Right ventricle myocardium inferior (tissue), 1 donor: ENCODE data around the gene OR2AT4. TPM values are rescaled to one million over a fixed set of nuclear protein-coding genes. Genes with fewer than 3 reads are reported as not detected.
"Not testable (repeated sequence)": the region's sequence is repeated elsewhere in the genome, so short reads cannot be mapped to it uniquely, and the experiment has no call there.

Experiments
- ATAC-seq: fragments of 200-7000 bp; cut with Tn5 transposase; one replicate; pipeline ENCODE4 v1.9.1; 2020; ENCODE audit warnings: mild to moderate bottlenecking, moderate library complexity
- DNase-seq: peaks from one replicate; pipeline ENCODE4 v3.0.0; 2021; ENCODE audit errors: missing footprints
- intact Hi-C: fragments of 100-400 bp; cut with DNase I; formaldehyde crosslinking; loops from one replicate; pipeline ENCODE4 v1.11.0; 2022
- total RNA-seq: library from RNA; stranded (reverse); fragmentation: NEBNext Ultra II Directional; extraction: Animal tissue kit (Norgen Biotek cat#: 25700); gene quantifications from one replicate; pipeline ENCODE4 v1.2.1, GENCODE V29; 2021
- donor health status: DM: no; HTN: yes; CAD: no; lungs with severe emphysema.

Gene OR2AT4
- total RNA-seq, 1 donor from 2014 or later = not detected

DNA sequence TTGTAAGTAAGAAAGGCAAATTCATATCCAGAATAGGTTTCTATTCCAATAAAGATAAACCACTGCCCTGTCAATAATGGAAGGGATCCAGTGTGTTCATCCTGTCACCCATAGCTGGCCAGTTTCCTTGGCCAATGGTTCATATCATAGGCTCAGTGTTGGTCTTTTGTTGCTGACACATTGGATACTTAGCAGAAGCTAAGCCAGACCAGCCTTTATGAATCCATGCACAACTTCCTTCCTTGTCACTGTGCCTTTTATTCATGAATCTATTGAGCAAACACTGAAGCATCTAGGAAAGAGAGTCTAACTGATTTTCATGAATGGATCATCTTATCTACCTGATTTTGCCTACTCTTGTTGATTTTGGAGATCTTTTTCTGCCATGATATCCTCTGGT is 20.0 kb downstream of the OR2AT4 start:
- intact Hi-C loops = no loop called here

DNA sequence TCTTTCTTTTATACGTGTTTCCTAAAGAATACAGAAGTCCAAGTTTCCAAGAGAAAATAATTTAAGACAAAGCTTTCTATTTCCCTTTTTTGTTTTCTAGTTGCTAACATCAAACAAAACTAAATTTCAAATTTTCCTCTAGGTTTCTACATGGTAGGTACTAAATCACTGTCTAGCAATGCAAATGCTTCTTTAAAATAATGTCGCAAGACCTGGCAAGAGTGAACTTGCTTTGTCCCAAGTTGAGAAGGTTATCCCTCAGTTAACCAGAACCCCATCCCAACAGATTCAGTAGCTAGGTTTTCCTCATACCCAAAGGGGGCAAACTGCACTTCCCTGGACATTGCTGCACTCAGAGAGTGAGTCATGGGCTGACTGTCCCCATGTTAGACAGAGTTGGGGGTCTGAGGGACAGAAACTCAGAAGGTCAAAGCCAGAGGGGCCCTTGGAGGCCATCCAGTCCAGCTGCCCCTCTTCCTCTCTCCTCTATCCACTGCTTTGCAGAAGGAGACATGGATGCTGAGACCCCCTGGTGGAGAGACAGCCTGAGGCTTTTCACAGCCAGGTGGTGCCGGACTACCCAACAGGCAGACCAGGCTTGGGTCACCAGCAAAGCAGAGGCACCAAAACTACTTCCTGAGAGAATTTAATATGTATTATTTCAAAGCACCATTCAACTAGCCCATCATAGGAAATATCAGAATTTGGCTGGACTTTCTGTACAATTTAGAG is 23.1 kb downstream of the OR2AT4 start:
- intact Hi-C loops = no loop called here
- ATAC-seq = no peak
- no peak for DNase-seq

More for the DNA sequence above, 20.0 kb downstream of the OR2AT4 start:
- no peak for ATAC-seq
- no peak for DNase-seq

DNA sequence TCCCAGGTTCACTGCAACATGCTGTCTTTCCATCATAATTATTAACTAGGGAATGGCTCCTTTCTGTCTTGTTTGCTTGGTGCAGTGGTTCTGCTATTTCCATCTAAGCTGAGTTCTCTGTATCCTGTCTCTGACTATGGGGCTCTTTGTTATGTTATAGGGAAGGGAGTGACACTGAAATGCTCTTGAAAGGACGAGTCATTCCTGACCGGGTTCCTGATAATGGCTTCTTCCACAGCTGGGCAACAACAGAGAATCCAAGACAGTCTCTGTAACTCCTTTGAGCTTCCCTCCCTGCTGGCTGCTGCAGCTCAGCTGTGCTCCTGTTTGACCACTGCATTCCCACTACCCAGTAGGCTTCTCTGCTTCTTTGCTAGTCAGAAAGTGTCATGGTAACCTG is 24.1 kb downstream of the OR2AT4 start:
- intact Hi-C loops = no loop called here
- DNase-seq (no peak), ATAC-seq (no peak)

DNA sequence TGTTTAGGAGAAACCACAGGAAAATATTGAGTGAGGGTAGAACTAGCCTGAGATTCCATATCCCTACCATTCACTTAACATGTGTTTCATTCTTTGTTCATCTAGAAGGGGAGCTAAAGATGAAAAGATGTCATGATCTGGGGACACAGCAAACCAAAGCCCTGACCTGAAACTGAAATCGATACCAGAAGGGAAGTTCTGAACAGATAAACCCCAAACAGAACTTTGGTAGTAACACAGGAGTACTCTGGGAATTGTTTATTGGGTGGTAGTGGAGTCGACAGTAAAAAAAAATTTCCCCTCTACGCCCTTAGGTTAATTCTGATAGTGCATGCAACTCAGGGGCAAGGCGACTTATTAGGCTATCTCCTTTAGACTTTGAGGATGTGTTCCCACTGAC is 27.2 kb downstream of the OR2AT4 start:
- ATAC-seq (no peak), DNase-seq (no peak)
- intact Hi-C loops = no loop called here

DNA sequence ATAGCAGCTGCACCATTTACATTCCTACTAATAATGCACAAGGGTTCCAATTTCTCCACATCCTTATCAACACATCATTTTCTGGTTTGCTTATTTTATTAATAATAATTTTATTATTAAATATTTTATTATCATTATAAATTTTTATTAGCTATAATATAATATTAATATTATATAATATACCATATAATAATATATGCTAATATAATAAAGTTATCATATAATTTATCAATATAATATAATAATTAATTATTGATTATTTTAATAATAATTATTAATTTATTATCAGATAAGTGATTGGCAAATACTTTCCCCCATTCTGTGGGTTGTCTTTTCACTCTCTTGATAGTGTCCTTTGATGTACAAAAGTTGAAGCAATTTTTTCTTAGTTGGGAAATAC is 27.7 kb downstream of the OR2AT4 start:
- DNase-seq (no peak), ATAC-seq (no peak)
- intact Hi-C loops = no loop called here

DNA sequence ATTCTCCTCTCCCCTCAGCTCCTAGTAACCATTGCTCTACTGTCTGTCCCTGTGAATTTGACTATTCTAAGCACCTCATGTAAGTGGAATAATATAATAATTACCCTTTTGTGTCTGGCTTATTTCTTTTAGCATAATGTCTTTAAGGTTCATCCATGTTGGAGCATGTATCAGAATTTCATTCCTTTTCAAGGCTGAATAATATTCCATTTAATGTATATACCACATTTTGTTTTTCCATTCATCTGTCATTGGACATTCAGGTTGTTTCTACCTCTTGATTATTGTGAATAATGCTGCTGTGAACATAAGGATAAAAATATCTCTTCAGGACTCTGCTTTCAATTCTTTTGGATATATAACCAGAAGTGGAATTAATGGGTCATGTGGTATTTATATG is 28.1 kb downstream of the OR2AT4 start:
- no peak for ATAC-seq
- no peak for DNase-seq

DNA sequence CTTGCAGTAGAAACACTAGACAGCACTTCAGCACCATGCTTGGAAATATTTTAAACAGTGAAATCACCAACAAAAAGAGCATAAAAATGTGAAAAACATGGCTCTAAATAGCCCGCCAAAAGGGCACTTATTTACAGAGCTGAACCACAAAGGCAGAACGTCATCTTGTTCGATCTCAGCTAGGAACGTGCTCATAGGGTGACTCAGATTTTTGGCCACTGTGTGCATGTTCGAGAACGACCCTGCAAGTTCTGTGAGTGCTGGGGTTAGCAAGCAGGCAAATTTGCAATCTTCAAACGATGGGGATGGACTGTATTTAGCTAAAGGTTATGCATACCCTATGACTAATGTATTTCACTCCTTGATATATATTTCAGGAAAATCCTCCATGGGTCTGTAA is 30.6 kb downstream of the OR2AT4 start:
- ATAC-seq = no peak
- intact Hi-C loops = no loop called here
- DNase-seq = no peak

More for the DNA sequence above, 28.1 kb downstream of the OR2AT4 start:
- intact Hi-C loops = no loop called here

DNA sequence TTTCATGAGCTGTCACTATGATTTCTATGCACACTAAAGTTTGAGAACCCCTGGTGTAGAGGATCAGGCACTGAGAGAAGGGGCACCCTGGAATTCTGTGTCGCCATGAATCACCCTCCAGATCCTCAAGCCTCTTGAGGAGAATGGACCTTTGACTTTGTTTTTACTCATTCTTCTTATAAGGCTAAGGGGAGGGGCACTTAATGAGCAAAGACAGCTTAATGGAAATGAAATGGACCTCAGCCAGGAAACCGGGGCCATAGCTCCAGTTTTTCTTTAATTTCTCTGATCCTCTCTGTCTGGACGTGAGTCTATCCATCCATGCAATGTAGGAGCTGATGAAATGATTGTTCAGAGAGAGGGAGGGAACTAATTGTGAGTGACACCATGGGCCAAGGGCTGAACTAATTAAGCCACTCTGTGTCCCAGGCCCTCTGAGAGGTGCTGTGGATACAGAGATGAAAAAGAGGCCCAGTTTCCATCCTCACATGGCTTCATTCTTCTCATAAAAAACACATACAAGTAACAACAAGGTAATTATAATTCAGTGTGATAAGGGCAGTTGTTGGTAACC is 32.8 kb downstream of the OR2AT4 start:
- DNase-seq (no peak), ATAC-seq (no peak)
- intact Hi-C loops = no loop called here

DNA sequence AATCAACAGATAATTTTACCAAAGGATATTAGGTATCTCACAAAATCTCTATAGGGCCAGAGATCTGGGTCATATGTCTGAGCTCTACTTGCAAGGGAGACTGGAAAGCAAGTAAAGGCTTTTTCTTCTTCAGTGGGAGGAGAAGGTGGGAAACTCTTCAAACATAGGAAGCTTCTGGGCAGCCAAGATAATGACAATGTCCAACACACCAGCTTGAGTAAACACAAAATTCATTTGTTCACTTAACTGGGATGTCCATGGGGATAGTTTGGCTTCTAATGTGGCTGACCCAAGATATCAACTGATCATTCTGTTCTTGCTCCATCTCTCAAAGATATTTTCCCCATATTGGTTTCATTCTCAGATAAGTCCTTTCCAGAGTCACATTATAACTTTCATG is 37.4 kb downstream of the OR2AT4 start:
- DNase-seq (no peak), ATAC-seq (no peak)
- intact Hi-C loops = no loop called here

DNA sequence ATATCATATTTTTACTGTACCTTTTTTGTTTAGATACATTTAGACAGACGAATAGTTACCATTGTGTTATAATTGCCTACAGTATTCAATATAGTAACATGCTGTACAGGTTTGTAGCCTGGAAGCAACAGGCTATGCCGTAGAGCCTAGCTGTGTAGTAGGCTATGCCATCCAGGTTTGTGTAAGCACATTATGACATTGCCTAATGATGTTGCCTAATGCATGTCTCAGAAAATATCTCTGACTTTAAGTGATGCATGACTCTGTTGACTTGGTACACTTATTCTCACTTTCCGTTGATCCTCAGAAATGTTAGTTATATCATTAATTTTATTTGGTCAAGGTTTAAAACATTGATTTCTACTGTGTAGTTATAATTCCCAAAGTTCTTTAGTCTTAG is 39.9 kb downstream of the OR2AT4 start:
- no peak for DNase-seq
- intact Hi-C loops = no loop called here
- ATAC-seq = no peak

DNA sequence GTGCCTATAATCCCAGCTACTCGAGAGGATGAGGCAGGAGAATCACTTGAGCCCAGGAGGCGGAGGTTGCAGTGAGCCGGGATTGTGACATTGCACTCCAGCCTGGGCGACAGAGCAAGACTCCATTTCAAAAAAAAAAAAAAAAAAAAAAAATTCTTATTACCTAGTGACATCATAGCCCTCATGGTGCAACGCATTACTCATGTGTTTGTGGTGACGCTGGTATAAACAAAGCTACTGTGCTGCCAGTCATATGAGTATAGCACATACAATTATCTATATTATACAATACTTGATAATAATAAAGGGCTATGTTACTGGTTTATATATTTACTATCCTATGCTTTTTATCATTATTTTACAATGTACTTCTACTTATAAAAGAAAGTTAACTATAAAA is 41.2 kb downstream of the OR2AT4 start:
- ATAC-seq = no peak
- intact Hi-C loops = no loop called here
- no peak for DNase-seq

DNA sequence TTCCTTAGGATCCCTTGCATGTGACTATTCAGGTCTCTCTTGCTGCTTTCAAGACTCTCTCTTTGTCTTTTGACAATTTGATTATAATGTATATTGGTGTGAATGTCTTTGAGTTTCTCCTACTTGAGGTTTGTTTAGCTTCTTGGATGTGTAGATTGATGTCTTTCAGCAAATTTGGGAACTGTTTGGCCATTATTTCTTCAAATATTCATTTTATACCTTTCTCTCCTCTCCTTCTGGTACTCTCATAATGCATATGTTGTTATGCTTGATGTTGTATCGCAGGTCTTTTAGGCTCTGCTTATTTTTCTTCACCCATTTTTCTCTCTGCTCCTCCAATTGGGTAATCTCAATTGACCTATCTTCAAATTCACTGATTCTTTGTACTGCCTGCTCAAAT is 44.2 kb downstream of the OR2AT4 start:
- intact Hi-C loops = no loop called here
- no peak for DNase-seq
- ATAC-seq = no peak

DNA sequence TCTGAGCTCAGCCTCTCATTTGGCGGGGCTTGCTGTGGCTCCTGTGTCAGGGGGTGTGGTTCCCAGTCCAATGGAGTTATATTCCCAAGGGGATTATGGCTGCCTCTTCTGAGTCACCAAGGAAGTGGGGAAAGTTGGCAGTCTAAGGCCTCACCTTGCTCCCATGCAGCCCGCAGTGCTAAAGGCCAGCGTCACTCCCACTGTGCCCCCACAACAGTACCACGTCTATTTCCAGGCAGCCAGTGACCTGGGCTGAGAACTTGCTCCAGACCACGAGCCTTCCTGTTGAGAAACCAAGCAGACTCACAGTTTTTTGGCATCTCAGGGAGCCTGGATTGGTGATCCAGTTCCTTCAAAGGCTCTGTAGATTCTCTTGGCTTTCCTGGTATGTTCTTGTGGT is 45.6 kb downstream of the OR2AT4 start:
- intact Hi-C loops = no loop called here
- no peak for DNase-seq

DNA sequence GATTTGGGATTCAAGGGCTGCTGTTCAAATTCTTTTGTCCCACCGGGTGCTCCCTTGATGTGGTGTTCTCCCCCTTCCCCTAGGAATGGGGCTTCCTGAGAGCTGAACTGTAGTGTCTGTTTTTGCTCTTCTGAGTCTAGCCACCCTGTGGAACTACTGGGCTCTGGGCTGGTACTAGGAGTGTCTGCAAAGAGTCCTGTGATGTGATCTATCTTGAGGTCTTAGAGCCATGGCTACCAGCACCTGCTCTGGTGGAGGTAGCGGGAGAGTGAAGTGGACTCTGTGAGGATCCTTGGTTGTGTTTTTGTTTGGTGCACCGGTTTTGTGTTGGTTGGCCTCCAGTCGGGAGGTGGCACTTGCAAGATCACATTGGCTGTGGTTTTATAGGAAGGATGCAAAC is 46.2 kb downstream of the OR2AT4 start:
- DNase-seq (no peak), ATAC-seq (no peak)
- intact Hi-C loops = no loop called here

More for the DNA sequence above, 45.6 kb downstream of the OR2AT4 start:
- ATAC-seq = no peak

DNA sequence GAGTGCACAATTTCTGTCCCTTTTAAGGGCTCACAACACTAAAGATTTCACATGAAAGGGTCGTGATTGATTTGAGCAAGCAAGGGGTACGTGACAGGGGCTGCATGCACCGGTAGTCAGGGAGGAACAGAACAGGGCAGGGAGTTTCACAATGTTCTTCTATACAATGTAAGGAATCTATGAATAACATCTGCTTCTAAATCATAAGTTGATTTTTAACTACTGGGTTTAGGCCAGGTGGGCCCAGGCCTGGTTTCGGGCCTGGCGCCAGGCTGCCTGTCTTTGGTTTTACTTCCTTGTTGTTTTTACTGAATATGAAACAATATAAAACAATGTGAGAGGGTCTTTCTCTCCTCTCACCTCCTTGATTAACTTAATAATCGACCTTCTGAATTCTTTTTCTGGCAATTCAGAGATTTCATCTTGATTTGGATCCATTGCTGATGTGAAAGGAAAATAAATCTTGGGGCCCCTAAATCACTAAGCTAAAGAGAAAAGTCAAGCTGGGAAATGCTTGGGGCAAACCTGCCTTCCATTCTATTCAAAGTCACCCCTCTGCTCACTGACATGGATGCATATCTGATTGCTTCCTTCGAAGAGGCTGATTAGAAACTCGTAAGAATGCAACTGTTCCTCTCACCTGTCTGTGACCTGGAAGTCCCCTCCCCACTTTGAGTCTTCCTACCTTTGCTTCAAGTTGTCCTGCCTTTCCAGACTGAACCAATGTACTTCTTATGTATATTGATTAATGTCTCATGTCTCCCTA is 47.0 kb downstream of the OR2AT4 start:
- DNase-seq, ATAC-seq, intact Hi-C loops: not testable (repeated sequence)

DNA sequence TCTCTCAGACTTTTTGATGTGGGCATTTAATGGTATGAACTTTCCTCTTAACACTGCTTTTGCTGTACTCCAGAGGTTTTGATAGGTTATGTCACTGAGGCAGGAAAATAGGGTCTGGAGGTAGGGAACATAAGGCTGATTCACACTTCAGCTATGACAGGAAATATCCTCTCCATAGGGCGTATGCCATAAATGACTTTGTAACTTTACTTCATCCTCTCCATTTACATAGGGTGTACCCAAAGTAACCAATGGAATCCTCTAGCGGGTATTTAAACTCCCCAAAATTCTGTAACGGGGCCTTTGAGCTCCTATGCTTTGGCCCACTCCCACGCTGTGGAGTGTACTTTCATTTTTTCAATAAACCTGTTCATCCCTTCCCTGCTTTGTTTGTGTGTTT is 49.5 kb downstream of the OR2AT4 start:
- ATAC-seq = no peak
- intact Hi-C loops = no loop called here
- no peak for DNase-seq

DNA sequence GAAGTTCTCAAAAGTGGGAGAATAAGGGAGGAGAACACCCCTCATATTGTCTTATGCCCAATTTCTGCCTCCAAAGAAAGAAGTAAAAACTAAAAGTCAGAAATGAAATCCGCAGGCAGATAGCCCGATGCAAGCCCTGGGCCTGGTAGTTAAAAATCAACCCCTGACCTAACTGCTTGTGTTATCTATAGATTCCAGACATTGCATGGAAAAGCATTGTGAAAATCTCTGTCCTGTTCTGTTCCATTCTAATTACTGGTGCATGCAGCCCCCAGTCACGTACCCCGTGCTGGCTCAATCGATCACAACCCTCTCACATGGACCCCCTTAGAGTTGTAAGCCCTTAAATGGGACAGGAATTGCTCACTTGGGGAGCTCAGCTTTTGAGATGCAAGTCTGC is 50.0 kb downstream of the OR2AT4 start:
- DNase-seq, intact Hi-C loops, ATAC-seq: not testable (repeated sequence)

DNA sequence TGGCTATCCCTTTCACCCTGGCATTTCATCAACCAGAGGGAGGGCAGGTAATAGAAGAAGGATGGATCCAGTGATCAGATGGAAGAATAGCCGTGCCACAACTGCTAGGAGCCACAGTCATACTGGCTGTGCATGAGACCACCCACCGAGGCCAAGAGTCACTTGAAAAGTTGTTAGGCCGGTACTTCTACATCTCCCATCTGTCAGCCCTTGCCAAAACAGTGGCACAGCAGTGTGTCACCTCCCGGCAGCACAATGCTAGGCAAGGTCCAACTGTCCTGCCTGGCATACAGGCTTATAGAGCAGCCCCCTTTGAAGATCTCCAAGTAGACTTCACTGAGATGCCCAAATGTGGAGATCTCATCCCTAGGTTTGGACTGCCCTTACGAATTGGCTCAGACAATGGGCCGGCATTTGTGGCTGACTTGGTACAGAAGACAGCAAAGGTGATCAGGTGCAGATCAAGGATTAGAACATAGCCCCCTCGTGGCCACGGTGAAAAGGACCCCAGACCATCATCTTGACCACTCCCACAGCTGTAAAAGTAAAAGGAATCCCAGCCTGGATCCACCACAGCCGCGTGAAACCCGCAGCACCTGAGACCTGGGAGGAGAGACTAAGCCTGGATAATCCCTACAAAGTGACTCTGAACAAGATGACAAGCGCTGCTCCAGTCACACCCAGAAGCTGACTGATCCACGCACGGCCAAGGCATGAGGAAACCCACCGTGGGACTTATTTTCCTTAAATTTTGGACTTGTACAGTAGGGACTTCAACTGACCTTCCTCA is 52.1 kb downstream of the OR2AT4 start:
- intact Hi-C loops, DNase-seq, ATAC-seq: not testable (repeated sequence)

DNA sequence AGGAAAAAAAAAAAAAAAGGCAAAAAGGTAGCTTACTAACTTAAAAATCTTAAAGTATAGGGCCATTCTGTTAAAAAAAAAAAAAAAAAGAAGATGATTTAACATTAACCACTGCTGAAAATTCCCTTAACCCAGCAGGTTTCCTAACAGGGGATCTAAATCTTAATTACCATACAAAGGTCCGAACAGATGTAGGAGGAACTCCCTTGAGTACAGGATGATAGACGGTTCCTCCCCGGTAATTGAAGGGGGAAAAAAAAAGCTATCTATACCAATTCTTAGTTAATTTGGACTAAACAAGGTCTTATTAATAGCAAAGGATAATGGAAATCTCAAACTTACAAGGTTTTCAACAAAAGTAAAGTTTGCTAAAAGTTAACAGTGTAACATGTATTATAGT is 54.9 kb downstream of the OR2AT4 start:
- DNase-seq, intact Hi-C loops, ATAC-seq: not testable (repeated sequence)
